PFSK-1 (cell line): ENCODE data around the gene TM4SF4.

Experiments used
- FOXP2 ChIP-seq: optimal IDR thresholded peaks from 2 replicates; pipeline ENCODE3; 2011; ENCODE audit warnings: borderline replicate concordance, control low read depth, inconsistent platforms; ENCODE audit not compliant: insufficient read depth; ENCODE audit errors: extremely low read length, extremely low read depth
- POLR2AphosphoS5 ChIP-seq: IDR thresholded peaks from 2 replicates; pipeline ENCODE4 v1.6.1; 2012; ENCODE audit warnings: low read depth, mild to moderate bottlenecking, control low read depth, low read length, moderate library complexity
- SIN3A ChIP-seq: IDR thresholded peaks from 2 replicates; pipeline ENCODE4 v1.6.1; 2012; ENCODE audit warnings: mild to moderate bottlenecking, low read length, moderate library complexity, borderline replicate concordance; ENCODE audit not compliant: insufficient read depth
- TAF1 ChIP-seq: IDR thresholded peaks from 2 replicates; pipeline ENCODE4 v1.6.1; 2012; ENCODE audit warnings: low read length, control low read depth, borderline replicate concordance; ENCODE audit not compliant: insufficient read depth
- TF ChIP-seq, protein P1 (sequence below), 2 experiments: IDR thresholded peaks; 2 replicates each; pipeline versions ENCODE4 v1.6.1 to v1.8.0; 2011 to 2012; ENCODE audit warnings: low read depth in 2 of 2, low read length in 2 of 2, control low read depth in 1 of 2, inconsistent platforms in 1 of 2, mild to moderate bottlenecking in 1 of 2, moderate library complexity in 1 of 2; ENCODE audit not compliant: insufficient read depth in 1 of 2

The TM4SF4 gene

DNA sequence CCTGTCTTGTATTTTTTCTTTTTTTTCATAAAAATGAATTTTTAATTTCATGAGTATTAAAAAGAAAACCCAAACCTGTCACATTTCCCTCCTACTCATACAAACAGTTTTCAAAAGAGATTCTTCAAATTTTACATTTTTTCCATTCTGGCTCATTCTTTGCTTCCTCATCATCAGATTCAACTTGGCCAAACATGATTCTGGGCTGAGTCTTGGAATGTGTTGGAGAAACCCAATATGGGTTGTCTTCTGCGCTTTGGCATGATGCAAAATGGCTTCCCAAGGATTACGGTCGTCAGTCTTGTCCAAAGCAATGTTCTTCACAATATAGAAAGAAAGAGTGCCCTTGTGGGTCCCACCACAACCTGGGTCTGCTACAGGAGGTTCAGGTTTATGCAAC lies 12.4 kb upstream of the TM4SF4 start:
- TF ChIP-seq POLR2AphosphoS5: no peak
- no peak for TF ChIP-seq TAF1
- TF ChIP-seq, protein P1, sequence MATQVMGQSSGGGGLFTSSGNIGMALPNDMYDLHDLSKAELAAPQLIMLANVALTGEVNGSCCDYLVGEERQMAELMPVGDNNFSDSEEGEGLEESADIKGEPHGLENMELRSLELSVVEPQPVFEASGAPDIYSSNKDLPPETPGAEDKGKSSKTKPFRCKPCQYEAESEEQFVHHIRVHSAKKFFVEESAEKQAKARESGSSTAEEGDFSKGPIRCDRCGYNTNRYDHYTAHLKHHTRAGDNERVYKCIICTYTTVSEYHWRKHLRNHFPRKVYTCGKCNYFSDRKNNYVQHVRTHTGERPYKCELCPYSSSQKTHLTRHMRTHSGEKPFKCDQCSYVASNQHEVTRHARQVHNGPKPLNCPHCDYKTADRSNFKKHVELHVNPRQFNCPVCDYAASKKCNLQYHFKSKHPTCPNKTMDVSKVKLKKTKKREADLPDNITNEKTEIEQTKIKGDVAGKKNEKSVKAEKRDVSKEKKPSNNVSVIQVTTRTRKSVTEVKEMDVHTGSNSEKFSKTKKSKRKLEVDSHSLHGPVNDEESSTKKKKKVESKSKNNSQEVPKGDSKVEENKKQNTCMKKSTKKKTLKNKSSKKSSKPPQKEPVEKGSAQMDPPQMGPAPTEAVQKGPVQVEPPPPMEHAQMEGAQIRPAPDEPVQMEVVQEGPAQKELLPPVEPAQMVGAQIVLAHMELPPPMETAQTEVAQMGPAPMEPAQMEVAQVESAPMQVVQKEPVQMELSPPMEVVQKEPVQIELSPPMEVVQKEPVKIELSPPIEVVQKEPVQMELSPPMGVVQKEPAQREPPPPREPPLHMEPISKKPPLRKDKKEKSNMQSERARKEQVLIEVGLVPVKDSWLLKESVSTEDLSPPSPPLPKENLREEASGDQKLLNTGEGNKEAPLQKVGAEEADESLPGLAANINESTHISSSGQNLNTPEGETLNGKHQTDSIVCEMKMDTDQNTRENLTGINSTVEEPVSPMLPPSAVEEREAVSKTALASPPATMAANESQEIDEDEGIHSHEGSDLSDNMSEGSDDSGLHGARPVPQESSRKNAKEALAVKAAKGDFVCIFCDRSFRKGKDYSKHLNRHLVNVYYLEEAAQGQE (IDR thresholded peaks at IDR 0.05; ENCODE audit: insufficient read depth in 1 of 2, low read depth in 2 of 2, low read length in 2 of 2): no peak

DNA sequence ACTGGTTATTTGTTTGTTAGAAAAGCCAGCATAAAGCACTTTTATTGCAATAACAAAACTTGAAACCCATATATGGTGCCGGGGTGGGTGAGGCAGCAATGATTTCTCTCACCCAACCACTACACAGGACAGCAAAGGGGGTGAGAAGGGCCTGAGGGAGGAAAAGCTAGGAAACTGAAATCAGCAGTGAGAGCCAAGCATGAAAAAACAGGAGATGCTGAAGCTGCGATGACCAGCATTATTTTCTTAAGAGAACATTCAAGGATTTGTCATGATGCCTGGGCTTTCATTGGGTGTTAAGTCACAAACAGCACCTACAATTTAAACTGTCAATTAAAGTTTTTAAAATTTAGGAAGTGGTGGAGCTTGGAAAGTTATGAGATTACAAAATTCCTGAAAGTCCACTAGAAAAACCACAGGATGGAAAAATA lies 11.9 kb upstream of the TM4SF4 start:
- TF ChIP-seq SIN3A: no peak
- TF ChIP-seq, protein P1 (IDR thresholded peaks at IDR 0.05; ENCODE audit: insufficient read depth in 1 of 2, low read depth in 2 of 2, low read length in 2 of 2): no peak

DNA sequence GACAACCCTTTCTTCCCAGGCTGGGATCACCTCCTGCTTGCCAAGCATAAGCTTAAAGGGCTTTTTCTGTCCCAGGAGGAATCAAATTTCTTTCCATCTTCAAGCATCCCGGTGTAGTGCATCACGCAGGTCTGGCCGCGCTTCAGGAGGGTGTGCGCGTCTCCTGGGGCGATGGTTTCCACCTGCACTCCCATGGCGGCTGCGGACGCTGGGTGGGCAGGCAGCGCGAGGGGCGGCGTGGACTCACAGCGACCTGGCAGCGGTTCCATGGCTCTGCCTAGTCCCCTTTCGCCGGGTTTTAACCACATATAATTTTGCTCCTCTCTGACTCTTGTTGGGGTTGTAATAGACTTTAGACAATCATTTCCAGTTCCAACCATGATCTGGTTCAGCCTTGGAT lies 10.6 kb upstream of the TM4SF4 start:
- TF ChIP-seq, protein P1 (IDR thresholded peaks at IDR 0.05; ENCODE audit: insufficient read depth in 1 of 2, low read depth in 2 of 2, low read length in 2 of 2): no peak
- TF ChIP-seq FOXP2: no peak

DNA sequence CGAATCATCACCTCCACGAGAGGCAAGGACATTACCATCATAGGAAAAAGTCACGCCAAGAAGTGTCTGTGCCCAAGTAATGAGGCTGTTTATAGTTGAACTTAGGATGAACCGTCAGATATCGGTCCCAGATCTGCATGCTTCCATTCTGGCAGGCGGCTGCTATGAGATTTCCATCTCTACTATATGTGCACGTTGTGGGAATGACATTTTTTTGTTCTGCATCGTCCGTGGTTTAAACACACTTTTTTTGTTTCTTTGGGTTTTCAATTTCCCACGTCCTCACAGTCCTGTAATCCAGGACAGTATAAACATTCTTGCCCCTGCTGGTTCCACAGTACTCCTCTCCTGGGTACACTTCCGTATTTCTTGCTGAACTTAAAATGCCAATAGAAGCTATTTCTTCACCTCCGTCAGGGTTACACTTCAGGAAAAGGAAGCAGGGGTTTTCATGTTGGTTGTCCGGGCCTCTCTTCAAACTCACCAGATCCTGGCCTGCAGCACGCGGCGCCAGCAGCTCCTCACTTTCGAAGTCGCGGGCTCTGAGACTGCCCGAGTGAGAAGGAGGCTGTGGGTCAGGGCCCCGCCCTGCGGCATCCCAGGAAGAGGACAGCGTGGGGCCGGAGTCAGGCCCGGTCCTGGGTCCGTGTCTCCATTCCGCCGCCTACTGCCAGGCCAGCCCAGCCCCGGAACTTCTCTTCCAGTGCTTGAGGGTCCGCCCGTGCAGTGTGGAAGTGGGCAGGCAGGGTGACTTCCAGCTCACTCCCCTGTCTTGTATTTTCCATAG lies 9.8 kb upstream of the TM4SF4 start:
- TF ChIP-seq, protein P1 (IDR thresholded peaks at IDR 0.05; ENCODE audit: insufficient read depth in 1 of 2, low read depth in 2 of 2, low read length in 2 of 2): no peak
- TF ChIP-seq TAF1: no peak
- no peak for TF ChIP-seq POLR2AphosphoS5
- no peak for TF ChIP-seq FOXP2
- no peak for TF ChIP-seq SIN3A

DNA sequence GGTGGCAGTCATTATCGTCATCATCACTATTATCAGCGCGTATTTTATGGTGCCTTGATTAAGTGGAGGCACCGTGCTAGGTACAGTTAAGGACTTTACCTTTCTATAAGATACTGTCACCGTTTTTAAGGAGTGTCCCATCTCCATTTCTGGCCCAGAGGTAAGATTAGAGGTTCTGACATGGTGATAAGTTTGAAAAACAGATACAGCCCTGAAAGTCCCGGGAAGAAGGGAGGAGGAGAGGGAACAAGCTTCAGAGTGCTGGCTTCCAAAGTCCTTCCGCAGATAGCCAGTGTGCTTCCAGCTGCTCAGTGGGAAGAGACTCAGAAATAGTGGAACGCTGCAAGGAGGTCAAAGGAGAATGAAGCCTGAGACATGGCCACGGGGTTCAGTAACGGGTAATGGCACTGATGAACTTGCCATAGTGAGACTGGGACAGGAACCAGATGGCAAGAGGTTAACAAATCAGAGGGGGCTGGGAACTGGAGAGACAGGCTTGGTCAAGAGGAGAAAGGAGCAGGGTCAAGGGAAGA lies 9.1 kb upstream of the TM4SF4 start:
- TF ChIP-seq SIN3A (no peak), TAF1 (no peak), POLR2AphosphoS5 (no peak), FOXP2 (no peak)
- TF ChIP-seq, protein P1 (IDR thresholded peaks at IDR 0.05; ENCODE audit: insufficient read depth in 1 of 2, low read depth in 2 of 2, low read length in 2 of 2): no peak
